Hypothalamus (tissue), 51 donors: ENCODE results near the gene CACNA1C.

Experiments used
- DNase-seq, 51 donors: peaks; one replicate each; lab custom pipeline; 2025; lab: John Stamatoyannopoulos, UW

The CACNA1C gene

GRCh38 chr12:2581293-2582045, 528.7 kb downstream of the CACNA1C start:
- no peak for DNase-seq

- DNase-seq = no peak
These were observed 529.8 kb downstream of the CACNA1C start for GRCh38 chr12:2582631-2583030.

DNA sequence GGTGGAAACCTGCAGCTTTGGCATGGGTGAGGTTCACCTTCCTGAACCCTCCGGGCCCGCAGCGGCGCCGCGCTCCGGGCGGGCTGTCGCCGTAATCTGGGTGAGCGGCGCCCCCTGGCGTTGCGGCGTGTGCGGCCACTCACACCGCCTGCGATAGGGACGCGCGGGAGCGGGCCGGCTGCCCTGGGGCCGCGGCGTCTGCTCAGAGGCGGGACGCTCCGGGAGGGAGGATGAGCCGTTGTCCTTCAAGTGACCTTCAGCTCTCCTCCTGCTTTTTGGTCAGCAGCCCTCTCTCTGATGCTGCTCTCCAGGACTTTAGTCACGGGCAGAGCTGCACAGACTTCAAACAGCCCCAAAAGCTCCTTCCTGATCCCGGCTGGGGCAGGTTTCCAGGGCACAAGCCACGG, 530.3 kb downstream of the CACNA1C start:
- peak in 42 of 51 donors; percentile 4 to 70 (median 18) for DNase-seq

- DNase-seq = no peak
These were observed 531.0 kb downstream of the CACNA1C start for GRCh38 chr12:2583642-2584401.

DNA sequence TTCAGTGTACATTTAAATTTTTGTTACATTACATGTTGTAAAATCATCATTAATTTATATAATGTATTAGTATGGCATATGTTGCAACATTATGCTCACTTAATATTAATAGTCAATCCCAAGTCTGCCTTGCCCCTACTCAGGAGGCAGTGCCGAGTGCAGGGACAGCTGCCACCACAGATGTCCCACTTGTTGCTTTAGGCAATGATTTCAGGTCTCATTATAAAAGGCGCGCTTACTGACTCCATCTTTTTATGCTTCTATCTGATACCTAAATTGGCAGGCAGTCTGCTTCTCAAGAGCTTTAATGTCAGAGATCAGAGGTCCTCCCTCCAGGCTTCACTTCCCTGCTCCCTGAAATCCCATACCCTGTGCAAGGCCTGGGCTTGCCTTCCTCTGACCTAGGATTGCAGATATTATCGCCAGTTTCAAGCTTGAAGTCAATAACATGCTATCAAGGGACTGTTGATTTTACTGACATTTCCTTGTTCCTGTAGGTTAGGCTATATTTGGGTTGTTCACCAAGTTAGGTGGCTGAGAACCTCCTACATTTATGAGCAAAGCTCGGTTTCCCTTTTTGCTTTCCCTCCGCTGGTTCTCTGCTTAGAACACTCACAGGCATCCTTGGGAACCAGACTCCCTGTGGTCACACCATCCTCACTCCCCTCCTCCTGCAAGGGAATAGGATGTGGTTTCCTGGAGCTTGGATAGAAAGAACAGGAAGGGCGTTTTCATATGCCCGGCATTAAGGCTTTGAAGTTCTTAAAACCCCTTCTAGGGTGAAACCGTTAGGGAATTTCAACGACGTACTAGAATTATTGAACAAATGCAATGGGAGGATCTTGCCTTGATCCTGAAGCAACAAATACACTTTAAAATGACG, 533.6 kb downstream of the CACNA1C start:
- DNase-seq = no peak

GRCh38 chr12:2588345-2588744, 535.6 kb downstream of the CACNA1C start:
- DNase-seq = no peak

- no peak for DNase-seq
These were observed 536.6 kb downstream of the CACNA1C start for GRCh38 chr12:2589381-2589780.

- no peak for DNase-seq
These were observed 540.3 kb downstream of the CACNA1C start for GRCh38 chr12:2593045-2593444.

DNA sequence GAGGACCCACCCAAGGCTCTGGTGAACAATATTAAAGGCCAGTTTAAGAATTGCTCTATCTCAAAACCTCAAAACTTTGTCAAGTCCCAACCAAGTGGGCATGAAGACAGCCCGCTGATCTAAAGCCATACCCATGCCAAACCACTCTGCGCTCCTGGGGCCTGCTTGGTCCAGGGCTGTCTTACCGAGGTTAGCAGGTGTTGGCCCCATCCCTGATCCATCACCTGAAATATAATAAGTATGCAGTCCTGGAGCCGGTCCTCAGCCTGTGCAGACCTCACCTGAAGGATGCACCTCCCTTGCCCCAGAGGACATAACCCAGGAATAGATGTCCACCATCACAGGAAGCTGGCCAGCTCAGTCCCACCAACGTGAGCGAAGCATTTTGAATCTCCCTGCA, 543.7 kb downstream of the CACNA1C start:
- DNase-seq = no peak

GRCh38 chr12:2605301-2605700, 552.5 kb downstream of the CACNA1C start:
- no peak for DNase-seq

- no peak for DNase-seq
These were observed 553.6 kb downstream of the CACNA1C start for GRCh38 chr12:2606186-2606910.

GRCh38 chr12:2607881-2608607, 555.3 kb downstream of the CACNA1C start:
- DNase-seq = no peak

DNA sequence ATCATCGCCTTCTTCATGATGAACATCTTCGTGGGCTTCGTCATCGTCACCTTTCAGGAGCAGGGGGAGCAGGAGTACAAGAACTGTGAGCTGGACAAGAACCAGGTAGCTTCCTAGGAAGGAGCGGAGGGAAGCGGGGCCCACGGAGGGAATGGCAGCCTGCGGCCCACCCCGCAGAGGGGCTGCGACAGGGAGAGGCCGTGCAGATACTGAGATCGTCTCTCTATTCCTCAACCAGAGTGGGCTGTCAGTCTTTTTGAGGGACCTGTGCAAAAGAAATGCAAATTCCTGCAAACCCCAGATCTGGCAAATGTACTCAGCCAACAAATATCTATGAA, 555.8 kb downstream of the CACNA1C start:
- DNase-seq = no peak

DNA sequence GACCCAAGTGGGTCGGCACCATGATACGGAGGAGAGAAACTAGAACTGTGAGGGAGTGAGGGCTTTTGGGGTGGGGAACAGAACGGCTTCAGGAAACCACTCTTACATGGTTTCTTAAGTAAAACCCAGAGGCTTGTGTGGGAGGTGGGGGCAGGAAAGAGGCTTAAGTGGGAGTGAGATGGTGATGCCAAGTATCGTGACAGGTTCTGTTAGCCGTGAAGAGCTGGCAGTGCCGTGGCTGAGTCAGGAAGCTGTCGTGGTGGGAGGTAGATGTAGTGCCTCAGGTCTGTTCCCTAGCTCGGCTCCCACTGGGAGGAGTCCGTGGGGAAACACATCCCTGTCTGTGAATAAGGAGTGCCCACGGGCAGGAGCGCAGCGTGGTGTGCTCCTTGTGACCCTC, 556.2 kb downstream of the CACNA1C start:
- peak in 1 of 51 donors; percentile 63 for DNase-seq

DNA sequence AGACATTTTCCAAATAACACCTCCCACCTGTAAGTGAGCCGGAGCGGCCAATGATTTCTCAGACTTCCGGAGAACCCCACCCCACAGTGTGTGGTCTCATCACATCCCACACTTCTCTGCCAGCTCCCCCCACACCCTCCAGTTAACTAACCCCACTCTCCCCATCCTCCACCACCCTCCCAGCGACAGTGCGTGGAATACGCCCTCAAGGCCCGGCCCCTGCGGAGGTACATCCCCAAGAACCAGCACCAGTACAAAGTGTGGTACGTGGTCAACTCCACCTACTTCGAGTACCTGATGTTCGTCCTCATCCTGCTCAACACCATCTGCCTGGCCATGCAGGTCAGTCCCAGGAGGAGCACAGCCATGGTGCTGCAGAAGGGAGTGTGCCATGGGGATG, 557.6 kb downstream of the CACNA1C start:
- no peak for DNase-seq

DNA sequence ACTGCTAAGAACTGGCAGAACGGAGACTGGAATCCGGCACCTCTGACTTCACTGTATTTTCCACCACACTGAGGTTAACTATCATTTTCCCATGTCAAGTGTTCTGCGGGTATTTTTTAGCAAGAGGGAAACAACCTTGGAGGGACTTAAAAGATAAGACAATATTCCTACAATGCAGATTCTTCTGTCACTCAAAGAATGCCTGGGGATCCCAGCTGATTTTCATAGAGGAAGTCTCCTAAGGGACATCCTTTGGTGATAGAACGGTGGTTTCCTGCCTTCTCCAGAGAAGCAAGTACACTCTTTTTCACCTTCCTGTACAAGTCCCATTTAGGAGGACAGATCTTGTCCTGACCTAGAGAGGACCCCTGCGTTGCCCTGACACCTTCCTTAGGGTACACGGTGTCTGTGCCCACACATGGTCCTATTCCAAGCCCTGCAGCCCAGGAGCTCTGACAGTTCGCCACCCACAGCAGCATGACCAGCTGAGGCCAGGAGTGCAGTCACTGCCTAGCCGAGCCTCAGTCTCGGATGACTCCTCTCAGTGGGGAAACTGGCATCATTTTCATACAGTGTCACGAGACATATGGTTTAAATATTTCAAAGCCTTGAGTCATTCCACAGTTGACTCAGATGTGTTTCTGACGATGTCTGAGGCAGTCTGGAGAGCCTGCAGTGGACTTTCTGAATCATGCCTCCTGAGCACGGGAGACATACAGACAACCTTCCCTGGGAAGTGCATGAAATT, 560.7 kb downstream of the CACNA1C start:
- peak in 1 of 51 donors; percentile 71 for DNase-seq

DNA sequence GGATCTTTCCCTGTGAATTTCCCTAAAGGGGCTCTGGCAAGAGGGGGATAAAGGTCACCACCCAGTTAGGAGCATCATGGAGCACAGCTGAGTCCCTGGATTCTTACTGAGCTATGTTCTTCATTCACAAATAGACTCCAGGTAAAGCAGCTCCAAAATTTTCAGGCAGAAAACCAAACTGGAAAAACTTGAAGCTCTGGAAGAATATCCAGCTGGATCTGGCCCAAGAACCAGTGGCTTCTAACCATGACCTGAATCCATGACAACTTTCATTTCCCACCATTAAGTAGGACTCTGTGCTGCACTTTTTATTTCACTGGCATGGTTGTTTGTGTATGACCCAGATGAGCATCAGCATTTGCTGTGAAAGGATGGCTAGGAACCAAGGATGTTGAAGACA, 561.6 kb downstream of the CACNA1C start:
- DNase-seq = no peak

GRCh38 chr12:2615665-2616402, 563.0 kb downstream of the CACNA1C start:
- peak in 1 of 51 donors; percentile 55 for DNase-seq
